CD4-positive, alpha-beta memory T cell (primary cell): ENCODE data around the gene CUTC. TPM values are rescaled to one million over a fixed set of nuclear protein-coding genes. Genes with fewer than 3 reads are reported as not detected.

Experiments
- CTCF ChIA-PET: fragments of 350-600 bp; sonication (Branson Sonifier 250); formaldehyde crosslinking; loops from one replicate; lab custom pipeline; 2021; ENCODE audit warnings: inconsistent platforms; ENCODE audit not compliant: partially characterized antibody; lab: Charles Lee
- POLR2A ChIA-PET: fragments of 350-600 bp; sonication (Branson Sonifier 250); formaldehyde crosslinking; loops from one replicate; lab custom pipeline; 2021; ENCODE audit not compliant: partially characterized antibody; lab: Charles Lee
- DNase-seq, 5 donors: peaks; one replicate each; pipeline versions ENCODE4 v3.0.0 to v3.0.0-alpha.2; 2020 to 2022; ENCODE audit warnings: mixed read lengths in 1 of 5
- H3K27ac ChIP-seq: one replicate; pipeline ENCODE4 v1.7.0; 2013; ENCODE audit warnings: low read depth, low read length
- H3K27me3 ChIP-seq: 2 replicates; pipeline ENCODE4 v1.7.0; 2013; ENCODE audit warnings: mild to moderate bottlenecking, low read length, moderate library complexity; ENCODE audit not compliant: insufficient read depth
- H3K36me3 ChIP-seq: 2 replicates; pipeline ENCODE4 v1.7.0; 2013; ENCODE audit warnings: mild to moderate bottlenecking, low read length, moderate library complexity; ENCODE audit not compliant: insufficient read depth
- H3K4me1 ChIP-seq: 2 replicates; pipeline ENCODE4 v1.7.0; 2013; ENCODE audit warnings: mild to moderate bottlenecking, low read length, moderate library complexity; ENCODE audit not compliant: insufficient read depth
- H3K4me3 ChIP-seq, 2 donors: one replicate each; pipeline ENCODE4 v1.7.0; 2013; ENCODE audit warnings: low read length in 2 of 2, mild to moderate bottlenecking in 1 of 2
- H3K9me3 ChIP-seq, 2 donors: one replicate each; pipeline ENCODE4 v1.7.0; 2013; ENCODE audit warnings: low read length in 2 of 2, control low read depth in 1 of 2; ENCODE audit not compliant: control insufficient read depth in 1 of 2
- H3K27ac Mint-ChIP-seq, 7 donors: one replicate each; pipeline ENCODE4 v1.8.0; 2020 to 2021; ENCODE audit warnings: mixed read lengths in 7 of 7, mild to moderate bottlenecking in 6 of 7, inconsistent platforms in 3 of 7, moderate library complexity in 3 of 7
- H3K27me3 Mint-ChIP-seq, 2 donors: one replicate each; pipeline ENCODE4 v1.8.0; 2020 to 2021; ENCODE audit warnings: mixed read lengths in 2 of 2
- H3K36me3 Mint-ChIP-seq, 2 donors: one replicate each; pipeline ENCODE4 v1.8.0; 2020 to 2021; ENCODE audit warnings: mixed read lengths in 2 of 2, inconsistent platforms in 1 of 2, mild to moderate bottlenecking in 1 of 2
- H3K4me1 Mint-ChIP-seq, 4 donors: one replicate each; pipeline ENCODE4 v1.8.0; 2020 to 2021; ENCODE audit warnings: mixed read lengths in 4 of 4, mild to moderate bottlenecking in 1 of 4
- H3K4me3 Mint-ChIP-seq, 8 donors: one replicate each; pipeline ENCODE4 v1.8.0; 2020 to 2021; ENCODE audit warnings: mixed read lengths in 8 of 8, mild to moderate bottlenecking in 7 of 8, moderate library complexity in 6 of 8, inconsistent platforms in 3 of 8
- H3K9me3 Mint-ChIP-seq, 8 donors: one replicate each; pipeline ENCODE4 v1.8.0; 2020 to 2021; ENCODE audit warnings: mixed read lengths in 8 of 8, mild to moderate bottlenecking in 5 of 8, inconsistent platforms in 3 of 8, moderate library complexity in 1 of 8
- intact Hi-C: fragments of 100-400 bp; cut with micrococcal nuclease; formaldehyde crosslinking; loops from one replicate; pipeline ENCODE4 v1.15.1; 2023
- polyA plus RNA-seq, 2 donors: library from polyadenylated mRNA; unstranded; fragments of 300-500 nt; fragmentation: Illumina TruSeq; gene quantifications; one replicate each; pipeline ENCODE4 v1.2.3, GENCODE V29; 2021
- total RNA-seq, 2 experiments: library from RNA; stranded (reverse); gene quantifications; one replicate each; pipeline ENCODE4 v1.2.3, GENCODE V29; 2021

The CUTC gene
- total and polyA plus RNA-seq, 4 experiments from 2014 or later = 29.8 to 88.8 (median 44.5) TPM

DNA sequence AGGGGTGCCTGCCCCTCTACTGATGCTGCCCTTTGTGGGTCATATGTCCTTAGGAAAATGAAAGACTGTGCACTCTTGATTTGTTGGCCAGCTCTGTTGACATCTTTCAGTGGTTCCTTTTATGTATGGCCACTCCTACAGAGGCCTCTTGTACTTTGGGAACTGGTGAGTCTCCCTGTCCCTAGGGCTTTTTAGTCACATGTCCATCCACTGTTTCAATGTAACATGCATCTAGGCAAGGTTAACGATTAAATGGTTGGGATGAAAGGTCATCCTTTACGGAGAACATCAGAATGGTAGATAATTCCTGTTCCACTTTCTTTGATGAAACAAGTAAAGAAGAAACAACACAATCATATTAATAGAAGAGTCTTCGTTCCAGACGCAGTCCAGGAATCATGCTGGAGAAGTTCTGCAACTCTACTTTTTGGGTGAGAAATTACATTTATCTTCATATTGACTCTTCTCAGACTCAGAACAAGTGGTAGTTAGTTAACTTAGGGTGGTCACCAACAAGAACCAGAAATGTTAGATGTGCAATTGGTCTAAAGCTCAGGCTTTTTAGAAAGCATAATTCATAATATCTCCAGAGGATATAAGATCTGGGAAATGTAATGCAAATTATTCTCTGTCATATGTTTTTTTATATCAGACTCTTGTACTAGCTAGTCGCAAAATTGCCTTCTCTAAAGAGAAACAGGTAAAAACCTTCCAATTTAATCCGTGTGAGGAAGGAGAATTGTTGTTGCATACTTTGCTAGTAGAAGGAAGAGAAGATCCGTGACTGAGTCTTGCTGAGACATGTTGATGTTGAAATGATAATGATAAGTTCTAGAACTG is 50.6 kb downstream of the CUTC start, which contains the start of gene ABCC2:
Gene ABCC2 (plus strand): TSS at position 194 of the 840 bp plus-strand sequence. CDS start 205 bp downstream, at position 399.
- Mint-ChIP-seq H3K27me3 (peaks cover 0 to 5% of the 10 kb centered on the region in 2 donors), H3K36me3 (peaks cover 2 to 19% of the 10 kb centered on the region in 2 donors), H3K4me3 (no peak within 1 kb of the TSS), H3K4me1 (no peaks in the 10 kb centered on the region), H3K27ac (no peak within 1 kb of the TSS), H3K9me3 (peaks cover 0 to 8% (median 2%) of the 10 kb centered on the region in 8 donors)
- Histone ChIP-seq H3K4me3 (no peak within 1 kb of the TSS), H3K9me3 (no peaks in the 10 kb centered on the region), H3K27ac (no peak within 1 kb of the TSS), H3K36me3 (no peaks in the 10 kb centered on the region), H3K4me1 (no peaks in the 10 kb centered on the region), H3K27me3 (no peaks in the 10 kb centered on the region)
- POLR2A ChIA-PET = no interaction called here
- DNase-seq = no peak
- intact Hi-C loops = no loop called here
- CTCF ChIA-PET = no interaction called here

DNA sequence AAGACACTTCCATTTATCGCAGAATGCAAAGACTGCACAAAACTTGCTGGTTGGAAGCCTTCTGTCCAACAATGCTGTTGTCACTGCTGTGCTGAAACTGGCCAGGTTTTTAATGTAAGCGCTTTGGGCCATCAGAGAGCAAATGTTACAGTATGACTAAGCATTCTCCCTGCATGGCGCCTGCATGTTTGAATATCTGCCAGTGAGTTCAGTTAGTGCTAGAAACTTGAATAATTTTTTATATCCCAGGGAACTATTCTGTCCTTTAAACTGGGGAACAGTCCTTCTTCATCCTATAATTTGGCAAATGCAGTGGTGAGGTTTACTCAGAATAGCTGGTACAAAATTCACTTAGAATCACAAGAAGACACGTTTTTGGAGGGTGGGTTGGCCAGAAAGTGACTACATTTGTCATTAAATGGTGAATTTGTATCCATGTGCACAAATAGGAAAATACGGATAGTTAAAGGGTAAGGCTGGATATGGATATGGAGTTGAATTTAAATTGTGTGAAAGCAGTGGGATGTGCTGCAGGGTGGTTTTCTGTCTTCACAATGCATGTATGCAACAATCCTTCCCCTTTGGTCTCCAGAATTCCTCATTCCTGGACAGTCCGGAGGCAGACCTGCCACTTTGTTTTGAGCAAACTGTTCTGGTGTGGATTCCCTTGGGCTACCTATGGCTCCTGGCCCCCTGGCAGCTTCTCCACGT is 52.1 kb downstream of the CUTC start:
- intact Hi-C loops = no loop called here
- CTCF ChIA-PET = no interaction called here

DNA sequence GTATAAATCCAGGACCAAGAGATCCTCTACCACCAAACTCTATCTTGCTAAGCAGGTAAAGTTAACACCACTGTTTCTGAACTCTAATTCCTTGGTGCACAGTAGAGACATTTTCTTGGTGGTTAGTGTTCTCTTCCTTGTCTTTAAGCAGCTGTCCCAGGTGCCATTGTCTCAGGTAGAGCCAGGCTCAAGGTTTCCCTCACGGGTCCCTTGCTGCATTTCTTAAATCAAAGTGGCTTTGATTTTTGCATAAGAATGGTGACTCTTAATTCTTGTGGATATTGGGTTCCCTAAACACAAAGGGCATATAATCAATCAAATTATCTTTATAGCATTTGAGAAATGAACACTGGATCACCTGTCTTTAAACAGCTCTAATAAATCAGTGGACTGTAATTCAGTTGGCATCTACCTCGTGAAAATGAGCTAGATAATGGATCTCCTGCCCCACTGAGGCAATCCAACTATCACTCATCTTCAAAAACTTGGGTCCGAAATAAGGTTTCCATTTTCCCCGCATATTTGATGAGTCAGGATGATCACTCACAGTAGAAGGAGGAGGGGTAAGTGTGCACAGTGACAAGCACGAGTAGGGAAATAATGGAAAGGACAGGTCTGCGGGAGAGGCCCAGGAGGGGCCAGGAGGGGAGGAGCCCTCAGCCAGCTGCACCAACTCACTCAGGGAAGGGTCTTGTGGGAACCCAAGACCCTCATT is 52.9 kb downstream of the CUTC start:
- Histone ChIP-seq H3K4me3 (no peak overlapping the region), H3K27me3 (no peaks in the 10 kb centered on the region), H3K36me3 (no peaks in the 10 kb centered on the region), H3K4me1 (no peaks in the 10 kb centered on the region), H3K27ac (no peak overlapping the region), H3K9me3 (no peaks in the 10 kb centered on the region)
- Mint-ChIP-seq H3K27ac (no peak overlapping the region), H3K36me3 (peaks cover 2 to 19% of the 10 kb centered on the region in 2 donors), H3K4me1 (no peaks in the 10 kb centered on the region), H3K4me3 (no peak overlapping the region), H3K27me3 (peaks cover 0 to 5% of the 10 kb centered on the region in 2 donors), H3K9me3 (peaks cover 0 to 1% (median 0%) of the 10 kb centered on the region in 8 donors)
- POLR2A ChIA-PET = no interaction called here
- DNase-seq = no peak
- intact Hi-C loops = no loop called here
- CTCF ChIA-PET = no interaction called here

More for the DNA sequence above, 52.1 kb downstream of the CUTC start:
- DNase-seq = no peak
- no peak overlapping the region for H3K4me3 Mint-ChIP-seq
- no peaks in the 10 kb centered on the region for H3K4me1 ChIP-seq
- peaks cover 0 to 1% (median 0%) of the 10 kb centered on the region in 8 donors for H3K9me3 Mint-ChIP-seq
- POLR2A ChIA-PET = no interaction called here
- H3K4me3 ChIP-seq = no peak overlapping the region
- H3K36me3 Mint-ChIP-seq = peaks cover 2 to 23% of the 10 kb centered on the region in 2 donors
- no peak overlapping the region for H3K27ac Mint-ChIP-seq
- no peaks in the 10 kb centered on the region for H3K4me1 Mint-ChIP-seq
- peaks cover 0 to 5% of the 10 kb centered on the region in 2 donors for H3K27me3 Mint-ChIP-seq
- H3K27me3 ChIP-seq = no peaks in the 10 kb centered on the region
- no peak overlapping the region for H3K27ac ChIP-seq
- no peaks in the 10 kb centered on the region for H3K36me3 ChIP-seq
- H3K9me3 ChIP-seq = no peaks in the 10 kb centered on the region

DNA sequence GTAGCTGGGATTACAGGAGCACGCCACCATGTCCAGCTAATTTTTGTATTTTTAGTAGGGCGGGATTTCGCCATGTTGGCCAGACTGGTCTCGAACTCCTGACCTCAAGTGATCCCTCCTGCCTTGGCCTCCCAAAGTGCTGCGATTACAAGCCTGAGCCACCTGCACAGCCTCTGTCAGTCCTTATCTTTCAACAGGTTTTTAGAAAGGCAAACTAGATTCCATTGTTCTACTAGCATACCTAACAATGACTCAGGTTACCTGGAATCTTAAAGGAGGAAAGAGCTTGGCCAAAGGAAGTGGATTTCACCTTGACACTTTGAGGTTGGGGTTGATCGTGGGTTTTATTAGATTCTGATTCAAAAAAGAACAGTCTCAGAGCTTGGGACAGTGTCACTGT is 53.6 kb downstream of the CUTC start:
- Mint-ChIP-seq H3K27me3 (peaks cover 0 to 3% of the 10 kb centered on the region in 2 donors), H3K36me3 (peaks cover 2 to 19% of the 10 kb centered on the region in 2 donors), H3K9me3 (no peaks in the 10 kb centered on the region), H3K4me3 (no peak overlapping the region), H3K27ac (no peak overlapping the region), H3K4me1 (no peaks in the 10 kb centered on the region)
- H3K27ac ChIP-seq = no peak overlapping the region
- H3K4me1 ChIP-seq = no peaks in the 10 kb centered on the region
- no peaks in the 10 kb centered on the region for H3K36me3 ChIP-seq
- ChIA-PET CTCF (no interaction called here), POLR2A (interaction anchor here (0.6 kb wide), 1 partner anchor 266 kb away, joined by 3 read pairs; no protein-coding TSS in a partner anchor)
- H3K4me3 ChIP-seq = no peak overlapping the region
- H3K27me3 ChIP-seq = no peaks in the 10 kb centered on the region
- intact Hi-C loops = no loop called here
- no peak for DNase-seq
- H3K9me3 ChIP-seq = no peaks in the 10 kb centered on the region

DNA sequence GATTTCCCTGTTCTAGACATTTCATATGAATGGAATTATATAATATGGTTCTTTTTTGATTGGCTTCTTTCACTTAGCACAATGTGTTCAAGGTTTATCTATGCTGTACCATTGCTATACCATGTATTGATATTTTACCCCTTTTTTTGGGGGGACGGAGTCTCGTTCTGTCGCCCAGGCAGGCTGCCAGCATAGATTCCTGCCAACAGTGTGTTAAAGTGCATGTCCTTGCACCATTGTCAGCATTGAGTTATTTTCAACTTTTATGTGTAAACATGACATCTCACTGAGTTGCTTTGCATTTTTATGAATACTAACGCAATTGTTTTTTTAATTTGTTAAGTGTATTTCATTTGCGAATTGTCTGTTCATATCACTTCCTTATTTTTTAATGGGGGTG is 55.3 kb downstream of the CUTC start:
- Mint-ChIP-seq H3K27ac (no peak overlapping the region), H3K27me3 (no peaks in the 10 kb centered on the region), H3K36me3 (peaks cover 2 to 22% of the 10 kb centered on the region in 2 donors), H3K9me3 (no peaks in the 10 kb centered on the region), H3K4me1 (no peaks in the 10 kb centered on the region), H3K4me3 (no peak overlapping the region)
- H3K27me3 ChIP-seq = no peaks in the 10 kb centered on the region
- no peaks in the 10 kb centered on the region for H3K36me3 ChIP-seq
- H3K27ac ChIP-seq = no peak overlapping the region
- POLR2A ChIA-PET = no interaction called here
- DNase-seq = no peak
- no peaks in the 10 kb centered on the region for H3K9me3 ChIP-seq
- CTCF ChIA-PET = interaction anchor here (1.6 kb wide), 1 partner anchor 18 kb away, joined by 3 read pairs; no protein-coding TSS in a partner anchor
- intact Hi-C loops = no loop called here
- H3K4me1 ChIP-seq = no peaks in the 10 kb centered on the region
- no peak overlapping the region for H3K4me3 ChIP-seq

DNA sequence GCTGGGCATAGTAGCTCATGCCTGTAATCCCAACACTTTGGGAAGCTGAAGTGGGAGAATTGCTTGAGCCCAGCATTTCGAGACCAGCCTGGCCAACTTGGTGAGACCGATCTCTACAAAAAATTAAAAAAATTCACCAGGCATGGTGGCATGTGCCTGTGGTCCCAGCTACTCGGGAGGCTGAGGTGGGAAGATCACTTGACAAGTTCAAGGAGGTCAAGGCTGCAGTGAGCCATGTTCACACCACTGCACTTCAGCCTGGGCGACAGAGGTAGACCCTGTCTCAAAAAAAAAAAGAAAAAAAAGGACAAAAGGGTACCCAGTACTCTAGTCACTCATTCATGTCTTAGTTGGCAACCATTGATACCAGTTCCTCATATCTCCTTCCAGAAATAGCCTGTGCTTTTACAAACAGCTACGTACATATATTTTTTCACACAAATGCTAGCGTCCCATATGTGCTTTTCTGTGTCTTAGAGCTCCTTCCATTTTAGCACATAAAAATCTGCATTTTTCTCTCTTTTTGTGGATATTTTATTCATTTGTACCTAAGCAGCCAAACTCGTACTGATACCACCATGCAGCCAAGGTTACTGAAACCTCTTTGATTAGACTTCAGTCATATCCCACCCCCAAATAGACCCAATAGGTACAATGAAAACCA is 55.9 kb downstream of the CUTC start:
- CTCF ChIA-PET = interaction anchor here (1.6 kb wide), 1 partner anchor 19 kb away, joined by 3 read pairs; no protein-coding TSS in a partner anchor

More for the DNA sequence above, 55.9 kb downstream of the CUTC start:
- DNase-seq = no peak
- no peaks in the 10 kb centered on the region for H3K4me1 ChIP-seq
- H3K27ac ChIP-seq = no peak overlapping the region
- Mint-ChIP-seq H3K36me3 (peaks cover 2 to 28% of the 10 kb centered on the region in 2 donors), H3K9me3 (no peaks in the 10 kb centered on the region), H3K4me3 (no peak overlapping the region), H3K27ac (no peak overlapping the region), H3K27me3 (no peaks in the 10 kb centered on the region), H3K4me1 (no peaks in the 10 kb centered on the region)
- H3K4me3 ChIP-seq = no peak overlapping the region
- intact Hi-C loops = no loop called here
- no peaks in the 10 kb centered on the region for H3K36me3 ChIP-seq
- H3K9me3 ChIP-seq = no peaks in the 10 kb centered on the region
- no peaks in the 10 kb centered on the region for H3K27me3 ChIP-seq
- POLR2A ChIA-PET = no interaction called here
